Measurements from ENCODE around the gene GDE1. TPM values are rescaled to one million over a fixed set of nuclear protein-coding genes. Genes with fewer than 3 reads are reported as not detected.

GDE1 gene
- total and polyA plus RNA-seq, 3 donors from 2014 or later: 42.4 to 54.6 (median 44.1) TPM

- H3K27me3 ChIP-seq: no peaks in the 10 kb centered on the region
- H3K4me3 ChIP-seq: no peak overlapping the region
- H3K36me3 ChIP-seq (ENCODE audit: low read depth, missing control alignments): no peaks in the 10 kb centered on the region
- 61 to 89% methylated on average over 1 of the region's 1 CpG for WGBS, 2 donors
- no peak for DNase-seq
- intact Hi-C loops (cut with DNase I; ENCODE audit: low total_unique reads): no loop called here
- no peaks in the 10 kb centered on the region for H3K9me3 ChIP-seq
- H3K4me1 ChIP-seq: no peaks in the 10 kb centered on the region
- H3K27ac ChIP-seq: no peak overlapping the region
- no peak for TF ChIP-seq POLR2A (IDR thresholded peaks at IDR 0.05)
- TF ChIP-seq, protein P1, sequence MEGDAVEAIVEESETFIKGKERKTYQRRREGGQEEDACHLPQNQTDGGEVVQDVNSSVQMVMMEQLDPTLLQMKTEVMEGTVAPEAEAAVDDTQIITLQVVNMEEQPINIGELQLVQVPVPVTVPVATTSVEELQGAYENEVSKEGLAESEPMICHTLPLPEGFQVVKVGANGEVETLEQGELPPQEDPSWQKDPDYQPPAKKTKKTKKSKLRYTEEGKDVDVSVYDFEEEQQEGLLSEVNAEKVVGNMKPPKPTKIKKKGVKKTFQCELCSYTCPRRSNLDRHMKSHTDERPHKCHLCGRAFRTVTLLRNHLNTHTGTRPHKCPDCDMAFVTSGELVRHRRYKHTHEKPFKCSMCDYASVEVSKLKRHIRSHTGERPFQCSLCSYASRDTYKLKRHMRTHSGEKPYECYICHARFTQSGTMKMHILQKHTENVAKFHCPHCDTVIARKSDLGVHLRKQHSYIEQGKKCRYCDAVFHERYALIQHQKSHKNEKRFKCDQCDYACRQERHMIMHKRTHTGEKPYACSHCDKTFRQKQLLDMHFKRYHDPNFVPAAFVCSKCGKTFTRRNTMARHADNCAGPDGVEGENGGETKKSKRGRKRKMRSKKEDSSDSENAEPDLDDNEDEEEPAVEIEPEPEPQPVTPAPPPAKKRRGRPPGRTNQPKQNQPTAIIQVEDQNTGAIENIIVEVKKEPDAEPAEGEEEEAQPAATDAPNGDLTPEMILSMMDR (IDR thresholded peaks at IDR 0.05): no peak
These were observed 10.7 kb upstream of the GDE1 start for GRCh38 chr16:19532601-19533000.

DNA sequence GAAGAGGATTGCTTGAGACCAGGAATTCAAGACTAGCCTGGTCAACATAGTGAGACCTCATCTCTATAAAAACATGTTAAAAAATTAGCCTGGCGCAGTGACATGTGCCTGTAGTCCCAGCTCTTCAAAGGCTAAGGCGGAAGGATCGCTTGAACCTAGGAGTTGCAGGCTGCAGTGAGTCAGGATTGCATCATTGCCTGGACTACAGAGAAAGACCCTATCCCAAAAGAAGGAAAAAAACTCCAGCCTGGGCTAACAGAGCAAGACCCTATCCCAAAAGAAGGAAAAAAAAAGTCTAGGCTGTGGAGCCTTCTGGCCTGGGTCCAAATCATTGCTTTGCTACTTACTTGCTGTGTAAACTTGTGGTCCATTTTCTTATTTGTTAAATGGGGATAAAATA, 6.8 kb upstream of the GDE1 start:
- intact Hi-C loops (cut with DNase I; ENCODE audit: low total_unique reads): no loop called here
- 86 to 91% methylated on average over 3 of the region's 3 CpGs for WGBS, 2 donors
- Histone ChIP-seq H3K4me1 (peaks cover 6% of the 10 kb centered on the region), H3K27me3 (no peaks in the 10 kb centered on the region), H3K36me3 (ENCODE audit: low read depth, missing control alignments) (no peaks in the 10 kb centered on the region), H3K27ac (no peak overlapping the region), H3K4me3 (no peak overlapping the region), H3K9me3 (no peaks in the 10 kb centered on the region)
- no peak for DNase-seq
- TF ChIP-seq, protein P1 (IDR thresholded peaks at IDR 0.05): no peak
- TF ChIP-seq POLR2A (IDR thresholded peaks at IDR 0.05): no peak

- Histone ChIP-seq H3K9me3 (no peaks in the 10 kb centered on the region), H3K36me3 (ENCODE audit: low read depth, missing control alignments) (no peaks in the 10 kb centered on the region), H3K4me1 (peaks cover 6% of the 10 kb centered on the region), H3K27me3 (no peaks in the 10 kb centered on the region), H3K27ac (no peak overlapping the region), H3K4me3 (no peak overlapping the region)
- 94 to 96% methylated on average over 1 of the region's 1 CpG for WGBS, 2 donors
- intact Hi-C loops (cut with DNase I; ENCODE audit: low total_unique reads): no loop called here
- no peak for TF ChIP-seq POLR2A (IDR thresholded peaks at IDR 0.05)
- DNase-seq: no peak
These were observed 5.3 kb upstream of the GDE1 start for GRCh38 chr16:19527161-19527560.

DNA sequence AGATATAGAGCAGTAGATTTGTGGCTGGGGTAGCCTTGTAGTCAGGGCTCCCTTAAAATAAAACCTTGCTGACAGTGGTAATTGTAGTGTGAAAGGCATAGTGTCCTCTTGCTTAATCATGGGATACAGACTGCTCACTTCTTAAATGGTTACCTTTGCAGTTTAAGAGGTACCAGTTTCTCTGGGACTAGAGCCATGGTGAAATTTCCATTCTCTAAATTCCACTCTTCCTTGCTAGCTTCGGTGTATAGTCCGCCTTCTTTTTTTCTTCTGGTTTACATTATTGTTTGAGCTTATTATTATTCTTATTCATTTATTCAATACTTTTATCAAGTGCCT, 3.5 kb upstream of the GDE1 start:
- no peak overlapping the region for H3K4me3 ChIP-seq
- no peak for DNase-seq
- WGBS, 2 donors: 57 to 70% methylated on average over 2 of the region's 2 CpGs

GRCh38 chr16:19524616-19525384, 2.9 kb upstream of the GDE1 start:
- Histone ChIP-seq H3K27me3 (no peaks in the 10 kb centered on the region), H3K4me1 (peaks cover 17% of the 10 kb centered on the region), H3K36me3 (ENCODE audit: low read depth, missing control alignments) (no peaks in the 10 kb centered on the region), H3K27ac (peak overlapping the region; percentile 54 to 74), H3K4me3 (peak overlapping the region; percentile 80 to 90), H3K9me3 (no peaks in the 10 kb centered on the region)
- 9 to 15% methylated on average over 19 of the region's 19 CpGs for WGBS, 2 donors
- TF ChIP-seq POLR2A (IDR thresholded peaks at IDR 0.05): no peak
- TF ChIP-seq, protein P1 (IDR thresholded peaks at IDR 0.05): no peak
- DNase-seq: no peak
- intact Hi-C loops (cut with DNase I; ENCODE audit: low total_unique reads): no loop called here

More for the DNA sequence above, 3.5 kb upstream of the GDE1 start:
- intact Hi-C loops (cut with DNase I; ENCODE audit: low total_unique reads): no loop called here
- Histone ChIP-seq H3K36me3 (ENCODE audit: low read depth, missing control alignments) (no peaks in the 10 kb centered on the region), H3K27ac (no peak overlapping the region), H3K9me3 (no peaks in the 10 kb centered on the region), H3K4me1 (peaks cover 14% of the 10 kb centered on the region), H3K27me3 (no peaks in the 10 kb centered on the region)
- TF ChIP-seq POLR2A (IDR thresholded peaks at IDR 0.05): no peak
- TF ChIP-seq, protein P1 (IDR thresholded peaks at IDR 0.05): no peak
